HL-60 (cell line): ENCODE data around the gene GRIN2C.

ENCODE experiments used
- CTCF ChIP-seq: IDR thresholded peaks from one replicate; pipeline ENCODE4 v1.5.1; 2011; ENCODE audit warnings: low read length, control low read depth, inconsistent platforms; ENCODE audit not compliant: insufficient read depth
- GABPA ChIP-seq: IDR thresholded peaks from 2 replicates; pipeline ENCODE4 v1.6.1; 2012; ENCODE audit warnings: low read depth
- POLR2AphosphoS5 ChIP-seq: IDR thresholded peaks from 2 replicates; pipeline ENCODE4 v1.6.1; 2012; ENCODE audit warnings: low read depth
- REST ChIP-seq: IDR thresholded peaks from 2 replicates; pipeline ENCODE4 v1.6.1; 2012; ENCODE audit warnings: low read depth; ENCODE audit not compliant: insufficient replicate concordance
- SPI1 ChIP-seq: IDR thresholded peaks from 2 replicates; pipeline ENCODE4 v1.6.1; 2012; ENCODE audit warnings: low read depth, mild to moderate bottlenecking, borderline replicate concordance

- no peak for TF ChIP-seq CTCF
- TF ChIP-seq POLR2AphosphoS5: no peak
- TF ChIP-seq REST: no peak
- TF ChIP-seq GABPA: no peak
- TF ChIP-seq SPI1: no peak
These were observed 10.9 kb downstream of the GRIN2C start for GRCh38 chr17:74848656-74849399.
